GM12878 (cell line): ENCODE results near the gene ANKDD1A. TPM values are rescaled to one million over a fixed set of nuclear protein-coding genes. Genes with fewer than 3 reads are reported as not detected.

Experiments
- ATF7 ChIP-seq: fragments of 450-650 bp; IDR thresholded peaks from 2 replicates; pipeline ENCODE4 v1.6.1; 2016; ENCODE audit warnings: low read depth, mild to moderate bottlenecking
- BCL11A ChIP-seq: IDR thresholded peaks from 2 replicates; pipeline ENCODE4 v1.6.1; 2011; ENCODE audit warnings: low read depth, low read length
- CHD2 ChIP-seq: IDR thresholded peaks from 2 replicates; pipeline ENCODE4 v1.6.1; 2011; ENCODE audit warnings: low read depth, low read length, improper control_type of control experiment, borderline replicate concordance
- CREM ChIP-seq: IDR thresholded peaks from 2 replicates; pipeline ENCODE4 v1.6.1; 2014; ENCODE audit warnings: antibody characterized with exemption, low read depth
- ELK1 ChIP-seq: IDR thresholded peaks from 2 replicates; pipeline ENCODE4 v1.6.1; 2012; ENCODE audit warnings: low read depth, low read length, improper control_type of control experiment
- FOXK2 ChIP-seq: fragments of 450-650 bp; IDR thresholded peaks from 2 replicates; pipeline ENCODE4 v1.6.1; 2017; ENCODE audit warnings: mild to moderate bottlenecking, moderate library complexity
- HDAC2 ChIP-seq: fragments of 200-600 bp; sonication (generic); IDR thresholded peaks from 2 replicates; pipeline ENCODE4 v1.6.1; 2017
- IRF3 ChIP-seq: fragments of 450-650 bp; IDR thresholded peaks from 2 replicates; pipeline ENCODE4 v1.6.1; 2014; ENCODE audit warnings: mild to moderate bottlenecking
- IRF5 ChIP-seq: fragments of 450-650 bp; IDR thresholded peaks from 2 replicates; pipeline ENCODE4 v1.6.1; 2017; ENCODE audit warnings: borderline replicate concordance
- MEF2A ChIP-seq: IDR thresholded peaks from 2 replicates; pipeline ENCODE4 v1.6.1; 2011; ENCODE audit warnings: low read depth, mild to moderate bottlenecking, low read length, moderate library complexity; ENCODE audit not compliant: insufficient read depth
- MEF2B ChIP-seq: fragments of 450-650 bp; IDR thresholded peaks from 2 replicates; pipeline ENCODE4 v1.6.1; 2018; ENCODE audit warnings: mild to moderate bottlenecking, moderate library complexity; ENCODE audit not compliant: partially characterized antibody, poor library complexity, severe bottlenecking
- MTA2 ChIP-seq: fragments of 450-650 bp; IDR thresholded peaks from 2 replicates; pipeline ENCODE4 v1.6.1; 2016; ENCODE audit warnings: low read depth, mild to moderate bottlenecking, moderate library complexity
- MXI1 ChIP-seq: fragments of 150-350 bp; IDR thresholded peaks from 2 replicates; pipeline ENCODE4 v1.6.1; 2011; ENCODE audit warnings: low read depth, mild to moderate bottlenecking, inconsistent platforms, low read length, improper control_type of control experiment
- MYC ChIP-seq: IDR thresholded peaks from 2 replicates; pipeline ENCODE4 v1.6.1; 2011; ENCODE audit warnings: mild to moderate bottlenecking, low read length, moderate library complexity, inconsistent platforms; ENCODE audit not compliant: insufficient read depth, insufficient replicate concordance, insufficient read length, severe bottlenecking
- NFIC ChIP-seq: IDR thresholded peaks from 2 replicates; pipeline ENCODE4 v1.6.1; 2012; ENCODE audit warnings: low read depth, mild to moderate bottlenecking, inconsistent platforms, low read length, moderate library complexity
- NRF1 ChIP-seq: conservative IDR thresholded peaks from 2 replicates; pipeline ENCODE4 v1.6.1; 2011; ENCODE audit warnings: mild to moderate bottlenecking, low read depth, low read length, improper control_type of control experiment
- POU2F2 ChIP-seq: IDR thresholded peaks from 3 replicates; pipeline ENCODE4 v1.6.1; 2011; ENCODE audit warnings: low read depth, mild to moderate bottlenecking, low read length, borderline replicate concordance
- RAD21 ChIP-seq: IDR thresholded peaks from 2 replicates; pipeline ENCODE4 v1.6.1; 2011; ENCODE audit warnings: mild to moderate bottlenecking, low read depth, low read length, moderate library complexity; ENCODE audit not compliant: insufficient read depth
- RB1 ChIP-seq: fragments of 450-650 bp; formaldehyde crosslinking; IDR thresholded peaks from 2 replicates; pipeline ENCODE4 v1.6.1; 2017; ENCODE audit warnings: mild to moderate bottlenecking, borderline replicate concordance
- SMAD5 ChIP-seq: IDR thresholded peaks from 2 replicates; pipeline ENCODE4 v1.6.1; 2016; ENCODE audit warnings: antibody characterized with exemption, low read depth
- SMARCA5 ChIP-seq: fragments of 450-650 bp; IDR thresholded peaks from 2 replicates; pipeline ENCODE4 v1.6.1; 2017; ENCODE audit warnings: mild to moderate bottlenecking
- SPI1 ChIP-seq: IDR thresholded peaks from 2 replicates; pipeline ENCODE4 v1.6.1; 2011; ENCODE audit warnings: low read depth, mild to moderate bottlenecking, low read length, moderate library complexity, borderline replicate concordance; ENCODE audit not compliant: insufficient read depth
- STAT3 ChIP-seq: IDR thresholded peaks from 2 replicates; pipeline ENCODE4 v1.6.1; 2011; ENCODE audit warnings: low read depth, low read length, improper control_type of control experiment
- SUZ12 ChIP-seq: fragments of 200-600 bp; sonication (generic); IDR thresholded peaks from one replicate; pipeline ENCODE4 v1.6.1; 2018; ENCODE audit warnings: antibody characterized with exemption, mild to moderate bottlenecking; ENCODE audit not compliant: unreplicated experiment
- TBL1XR1 ChIP-seq: IDR thresholded peaks from 2 replicates; pipeline ENCODE4 v1.6.1; 2012; ENCODE audit warnings: low read depth, low read length, improper control_type of control experiment
- ZBED1 ChIP-seq: IDR thresholded peaks from 2 replicates; pipeline ENCODE4 v1.6.1; 2016; ENCODE audit warnings: borderline replicate concordance
- ZNF274 ChIP-seq: IDR thresholded peaks from one replicate; pipeline ENCODE4 v1.8.0; 2011; ENCODE audit not compliant: insufficient read length, insufficient read depth
- ZNF384 ChIP-seq: IDR thresholded peaks from 2 replicates; pipeline ENCODE4 v1.6.1; 2012; ENCODE audit warnings: low read depth, mild to moderate bottlenecking, low read length, improper control_type of control experiment, borderline replicate concordance
- polyA plus RNA-seq, 11 experiments: library from polyadenylated mRNA; depleted of rRNA in 4 of 11; unstranded in 6 of 11; stranded (reverse) in 5 of 11; fragments of >200 nt; fragmentation: Nextera tagmentation in 4 of 11; fragmentation: Illumina TruSeq in 1 of 11; extraction: Ambion mirVana in 4 of 11; extraction: Trizol in 1 of 11; gene quantifications; 1 replicate in 1 of 11; 2 replicates in 10 of 11; pipeline versions ENCODE4 v1.2.1 to v1.2.3, GENCODE V29; 2011 to 2016; ENCODE audit warnings: inconsistent platforms in 2 of 11, missing spikeins in 2 of 11, low read depth in 1 of 11
- total RNA-seq, 4 experiments: library from RNA; depleted of rRNA in 3 of 4; stranded (reverse); fragments of >200 nt in 3 of 4; fragmentation: Illumina TruSeq in 1 of 4; extraction: Trizol in 1 of 4; gene quantifications; 2 replicates each; pipeline versions ENCODE4 v1.2.1 to v1.2.3, GENCODE V29; 2013 to 2021

The ANKDD1A gene
- total and polyA plus RNA-seq, 10 of the 15 experiments (the other 5 are each of a cell fraction or from before 2014, with no cell fraction given): 1.5 to 6.6 (median 4.1) TPM

- TF ChIP-seq CHD2 (0 out of 2 replicates have a peak, but pooled peaks have one; percentile 47), SMAD5 (no peak), CREM (no peak), MXI1 (no peak), MTA2 (peak; percentile 42; the same call in 1 of the 2 replicates), SPI1 (no peak), MYC (no peak), FOXK2 (no peak), HDAC2 (no peak), NRF1 (no peak), ZBED1 (no peak), ATF7 (no peak), ELK1 (no peak), BCL11A (0 out of 2 replicates have a peak, but pooled peaks have one; percentile 11), MEF2A (peak; percentile 96), RAD21 (peak; percentile 20; the same call in 1 of the 2 replicates), IRF3 (no peak), NFIC (no peak), SUZ12 (no peak), TBL1XR1 (no peak), IRF5 (no peak), ZNF274 (no peak), MEF2B (peak; percentile 93), SMARCA5 (no peak), POU2F2 (peak; percentile 24; the same call in 1 of the 3 replicates), STAT3 (no peak), RB1 (no peak), ZNF384 (no peak; the same call in 1 of the 2 replicates)
Observed at GRCh38 chr15:64930019-64930652, 18.4 kb downstream of the ANKDD1A start (continued).
